Measurements from ENCODE around the gene VRK1.

VRK1 gene

DNA sequence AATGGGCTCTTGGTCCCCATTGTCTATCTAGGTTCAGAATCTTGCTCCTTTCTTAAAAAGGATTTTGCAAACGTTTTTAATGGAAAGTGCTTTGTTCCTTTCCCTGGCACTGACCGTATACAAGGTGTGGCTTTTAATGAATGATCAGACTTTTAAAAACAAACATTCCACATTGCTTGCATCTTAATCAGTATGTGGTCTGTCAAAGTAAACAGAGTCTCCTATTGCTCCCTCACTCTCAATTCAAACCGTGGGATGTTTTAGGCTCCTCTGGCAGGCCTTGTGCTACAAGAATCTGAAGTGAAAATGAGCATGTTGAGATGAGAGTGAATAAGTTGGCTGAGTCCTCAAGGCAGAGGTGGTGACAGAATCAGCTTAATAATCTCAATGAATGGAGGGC, 107.0 kb downstream of the VRK1 start:
- DNase-seq (ENCODE audit: insufficient read length, low spot score) (no peak), FAIRE-seq (no peak)
- TF ChIP-seq, protein P1, sequence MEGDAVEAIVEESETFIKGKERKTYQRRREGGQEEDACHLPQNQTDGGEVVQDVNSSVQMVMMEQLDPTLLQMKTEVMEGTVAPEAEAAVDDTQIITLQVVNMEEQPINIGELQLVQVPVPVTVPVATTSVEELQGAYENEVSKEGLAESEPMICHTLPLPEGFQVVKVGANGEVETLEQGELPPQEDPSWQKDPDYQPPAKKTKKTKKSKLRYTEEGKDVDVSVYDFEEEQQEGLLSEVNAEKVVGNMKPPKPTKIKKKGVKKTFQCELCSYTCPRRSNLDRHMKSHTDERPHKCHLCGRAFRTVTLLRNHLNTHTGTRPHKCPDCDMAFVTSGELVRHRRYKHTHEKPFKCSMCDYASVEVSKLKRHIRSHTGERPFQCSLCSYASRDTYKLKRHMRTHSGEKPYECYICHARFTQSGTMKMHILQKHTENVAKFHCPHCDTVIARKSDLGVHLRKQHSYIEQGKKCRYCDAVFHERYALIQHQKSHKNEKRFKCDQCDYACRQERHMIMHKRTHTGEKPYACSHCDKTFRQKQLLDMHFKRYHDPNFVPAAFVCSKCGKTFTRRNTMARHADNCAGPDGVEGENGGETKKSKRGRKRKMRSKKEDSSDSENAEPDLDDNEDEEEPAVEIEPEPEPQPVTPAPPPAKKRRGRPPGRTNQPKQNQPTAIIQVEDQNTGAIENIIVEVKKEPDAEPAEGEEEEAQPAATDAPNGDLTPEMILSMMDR (IDR thresholded peaks at IDR 0.05; ENCODE audit: insufficient read depth, missing control alignments) = no peak

DNA sequence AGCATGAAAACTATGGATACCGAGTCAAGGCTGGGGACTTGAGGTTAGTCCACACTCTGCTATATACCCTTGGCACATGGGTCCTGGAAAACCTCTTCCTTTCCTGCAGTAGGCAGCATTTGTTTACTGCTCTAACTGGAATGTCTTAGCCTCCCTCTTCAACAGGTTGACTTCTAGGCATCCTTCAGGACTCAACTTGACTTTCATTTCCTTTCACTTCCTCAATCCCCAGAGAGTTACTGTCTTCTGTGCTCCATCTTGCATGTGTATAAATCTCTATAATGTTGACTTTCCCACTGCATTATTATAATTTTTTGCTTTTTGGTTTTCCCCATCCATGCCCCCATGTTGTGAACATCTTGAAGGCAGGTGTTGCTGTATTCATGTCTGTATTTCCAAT, 107.9 kb downstream of the VRK1 start:
- TF ChIP-seq, protein P1 (IDR thresholded peaks at IDR 0.05; ENCODE audit: insufficient read depth, missing control alignments) = no peak
- no peak for DNase-seq (ENCODE audit: insufficient read length, low spot score)
- no peak for FAIRE-seq

DNA sequence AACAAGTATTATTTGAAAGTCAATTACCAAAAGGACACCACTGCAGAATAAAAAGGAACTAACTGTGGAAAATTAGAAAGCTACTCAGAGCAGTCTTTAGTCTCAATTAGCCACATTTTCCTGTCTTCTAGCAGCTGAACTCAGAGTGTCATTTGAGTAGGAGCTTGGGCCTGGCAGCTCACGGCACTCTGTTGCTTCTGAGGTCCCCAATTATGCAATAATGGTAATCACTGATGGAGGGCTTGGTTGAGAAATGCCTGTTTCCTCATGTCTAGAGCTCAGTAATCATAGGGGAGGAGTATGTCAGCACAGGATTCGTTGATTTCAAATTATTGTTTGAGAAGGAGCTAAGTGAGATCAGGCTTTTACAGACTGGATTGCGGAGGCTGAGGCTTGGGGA, 108.6 kb downstream of the VRK1 start:
- FAIRE-seq (no peak), DNase-seq (ENCODE audit: insufficient read length, low spot score) (no peak)
- TF ChIP-seq, protein P1 (IDR thresholded peaks at IDR 0.05; ENCODE audit: insufficient read depth, missing control alignments) = no peak

DNA sequence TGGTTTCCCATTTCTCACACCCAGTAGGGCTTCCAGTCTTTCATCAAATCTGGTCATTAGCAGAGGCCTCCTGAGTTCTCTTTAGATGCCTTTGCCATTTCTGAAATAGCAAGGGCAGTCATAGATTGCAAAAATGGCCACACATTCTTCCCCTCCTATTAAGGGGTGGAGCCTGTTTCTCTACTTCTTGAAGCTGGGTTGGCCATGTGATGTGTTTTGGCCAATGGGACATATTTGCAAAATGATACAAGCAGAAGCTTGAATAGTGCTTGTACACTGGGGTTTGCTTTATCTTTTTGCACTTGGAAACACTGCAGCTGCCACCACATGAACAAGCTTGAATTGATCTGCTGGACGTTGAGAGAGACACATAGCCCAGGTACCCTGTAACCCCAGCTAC, 109.3 kb downstream of the VRK1 start:
- TF ChIP-seq, protein P1 (IDR thresholded peaks at IDR 0.05; ENCODE audit: insufficient read depth, missing control alignments) = no peak
- DNase-seq (ENCODE audit: insufficient read length, low spot score) (no peak), FAIRE-seq (no peak)

DNA sequence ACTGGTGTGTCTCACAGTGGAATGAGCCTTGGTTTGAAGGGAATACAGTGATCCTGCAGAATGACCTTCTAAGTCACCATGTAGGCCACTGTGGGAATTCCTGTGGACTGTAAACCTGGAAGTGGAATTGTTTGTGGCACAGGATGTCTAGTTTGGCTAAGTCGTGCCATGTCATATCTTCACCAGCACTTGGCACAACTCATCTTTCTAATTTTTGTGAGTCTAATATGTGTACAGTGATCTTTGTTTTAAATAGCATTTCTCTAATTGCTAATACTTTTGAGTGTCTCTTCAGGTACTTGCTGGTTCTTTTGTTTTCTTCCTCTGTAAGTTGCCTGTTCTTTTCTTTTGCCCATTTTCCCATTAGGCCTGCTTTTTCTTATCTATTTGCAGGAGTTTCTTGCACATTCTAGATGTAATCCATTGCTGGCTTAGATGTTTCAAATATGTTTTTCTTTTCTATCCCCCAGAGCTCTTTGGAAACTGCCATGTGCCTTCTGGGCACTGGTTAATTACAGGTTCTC, 112.7 kb downstream of the VRK1 start:
- FAIRE-seq (no peak), DNase-seq (ENCODE audit: insufficient read length, low spot score) (no peak)
- TF ChIP-seq, protein P1 (IDR thresholded peaks at IDR 0.05; ENCODE audit: insufficient read depth, missing control alignments) = no peak

DNA sequence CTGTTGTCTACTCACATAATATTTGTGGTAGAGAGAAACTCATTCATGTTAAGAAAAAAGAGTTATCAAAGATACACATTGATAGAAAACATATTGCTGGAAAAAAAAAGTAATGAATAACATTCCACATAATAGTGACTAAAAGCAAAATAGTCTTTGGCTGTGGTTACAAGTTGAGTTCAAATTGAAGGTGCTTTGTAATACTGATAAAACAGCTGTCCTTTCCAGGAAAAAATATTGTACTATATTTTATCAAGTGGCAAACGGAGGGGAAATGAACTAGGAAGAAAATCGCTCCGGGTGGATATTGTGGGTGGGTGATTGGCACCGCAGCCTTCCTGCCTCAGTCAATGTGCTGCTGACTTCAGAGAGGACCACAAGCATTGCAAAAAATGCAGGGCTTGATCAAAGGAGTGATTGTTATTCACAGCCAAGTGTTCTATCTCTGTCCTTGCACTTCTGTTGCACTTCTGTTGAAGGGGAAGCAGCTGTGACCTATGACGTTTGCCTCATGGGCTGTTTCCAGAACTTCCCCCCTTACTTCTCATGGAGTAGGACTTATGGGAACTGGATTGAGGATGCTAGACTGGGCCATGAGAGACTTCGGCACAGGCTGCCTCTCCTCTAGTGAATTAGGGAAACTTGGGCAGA, 114.4 kb downstream of the VRK1 start:
- DNase-seq (ENCODE audit: insufficient read length, low spot score) (no peak), FAIRE-seq (no peak)
- TF ChIP-seq, protein P1 (IDR thresholded peaks at IDR 0.05; ENCODE audit: insufficient read depth, missing control alignments) = no peak

DNA sequence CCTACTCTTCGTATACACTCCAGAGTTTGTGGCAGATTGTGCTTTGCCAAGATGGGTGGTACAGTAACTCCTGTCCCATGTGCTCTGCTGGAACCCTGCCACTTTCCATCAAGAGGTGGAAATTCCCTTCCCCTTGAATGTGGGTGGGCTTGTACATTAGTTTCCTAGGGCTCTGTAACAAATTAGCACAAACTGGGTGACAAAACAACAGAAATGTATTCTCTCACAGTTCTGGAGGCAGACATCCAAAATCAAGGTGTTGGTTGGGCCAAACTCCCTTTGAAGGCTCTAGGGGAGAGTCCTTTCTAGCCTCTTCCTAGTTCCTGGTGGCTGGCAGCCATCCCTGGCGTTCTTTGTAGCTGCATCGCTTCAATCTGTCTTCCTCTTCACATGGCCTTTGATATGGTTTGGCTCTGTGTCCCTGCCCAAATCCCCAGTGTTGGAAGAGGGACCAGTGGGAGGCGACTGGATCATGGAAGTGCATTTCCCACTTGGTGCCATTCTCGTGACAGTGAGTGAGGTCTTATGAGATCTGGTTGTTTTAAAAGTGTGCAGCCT, 117.5 kb downstream of the VRK1 start:
- DNase-seq (ENCODE audit: insufficient read length, low spot score) (no peak), FAIRE-seq (no peak)
- TF ChIP-seq, protein P1 (IDR thresholded peaks at IDR 0.05; ENCODE audit: insufficient read depth, missing control alignments) = no peak

Data from D721Med (cell line).